ENCODE results near the gene RAB40B. TPM values are rescaled to one million over a fixed set of nuclear protein-coding genes. Genes with fewer than 3 reads are reported as not detected.

RAB40B gene
- total and polyA plus RNA-seq, 2 of the 13 experiments (the other 11 are each of a cell fraction or from before 2014, with no cell fraction given): 6.2 to 6.5 TPM

GRCh38 chr17:82696916-82697807, 1.3 kb downstream of the RAB40B start (continued):
- TF ChIP-seq NFRKB (IDR thresholded peaks at IDR 0.05): no peak
- TF ChIP-seq CEBPB (IDR thresholded peaks at IDR 0.05; ENCODE audit: borderline replicate concordance, low read depth, low read length): no peak
- no peak for TF ChIP-seq TEAD2 (CRISPR knock-in tag; IDR thresholded peaks at IDR 0.05)
- peak; percentile 53; the same call in 1 of the 2 replicates for TF ChIP-seq ZNF687 (CRISPR knock-in tag; IDR thresholded peaks at IDR 0.05)
- TF ChIP-seq TEAD3 (CRISPR knock-in tag; optimal IDR thresholded peaks at IDR 0.05; ENCODE audit: borderline replicate concordance): no peak
- no peak for TF ChIP-seq PLSCR1 (CRISPR knock-in tag; IDR thresholded peaks at IDR 0.05; ENCODE audit: borderline replicate concordance)
- no peak for TF ChIP-seq USF2 (IDR thresholded peaks at IDR 0.05; ENCODE audit: low read depth, low read length)
- no peak for TF ChIP-seq USF2 (CRISPR knock-in tag; IDR thresholded peaks at IDR 0.05; ENCODE audit: borderline replicate concordance)
- peak; percentile 79; the same call in 1 of the 2 replicates for TF ChIP-seq FOXC1 (CRISPR knock-in tag; IDR thresholded peaks at IDR 0.05; ENCODE audit: borderline replicate concordance)
- TF ChIP-seq, protein P1, sequence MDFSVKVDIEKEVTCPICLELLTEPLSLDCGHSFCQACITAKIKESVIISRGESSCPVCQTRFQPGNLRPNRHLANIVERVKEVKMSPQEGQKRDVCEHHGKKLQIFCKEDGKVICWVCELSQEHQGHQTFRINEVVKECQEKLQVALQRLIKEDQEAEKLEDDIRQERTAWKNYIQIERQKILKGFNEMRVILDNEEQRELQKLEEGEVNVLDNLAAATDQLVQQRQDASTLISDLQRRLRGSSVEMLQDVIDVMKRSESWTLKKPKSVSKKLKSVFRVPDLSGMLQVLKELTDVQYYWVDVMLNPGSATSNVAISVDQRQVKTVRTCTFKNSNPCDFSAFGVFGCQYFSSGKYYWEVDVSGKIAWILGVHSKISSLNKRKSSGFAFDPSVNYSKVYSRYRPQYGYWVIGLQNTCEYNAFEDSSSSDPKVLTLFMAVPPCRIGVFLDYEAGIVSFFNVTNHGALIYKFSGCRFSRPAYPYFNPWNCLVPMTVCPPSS (IDR thresholded peaks at IDR 0.05): no peak
- TF ChIP-seq ELF1 (CRISPR knock-in tag; IDR thresholded peaks at IDR 0.05): no peak
- no peak for TF ChIP-seq CAMTA2 (CRISPR knock-in tag; IDR thresholded peaks at IDR 0.05; ENCODE audit: borderline replicate concordance)
- no peak for TF ChIP-seq TBP (CRISPR knock-in tag; IDR thresholded peaks at IDR 0.05)
- TF ChIP-seq KLF16 (CRISPR knock-in tag; IDR thresholded peaks at IDR 0.05): no peak
- peak; percentile 38 for TF ChIP-seq ZNF883 (CRISPR knock-in tag; IDR thresholded peaks at IDR 0.05; ENCODE audit: not compliant biosample characterization)
- TF ChIP-seq ZSCAN12 (CRISPR knock-in tag; IDR thresholded peaks at IDR 0.05): no peak
- no peak for TF ChIP-seq ATF1 (CRISPR knock-in tag; IDR thresholded peaks at IDR 0.05)
- TF ChIP-seq NAIF1 (CRISPR knock-in tag; IDR thresholded peaks at IDR 0.05; ENCODE audit: borderline replicate concordance): no peak
- no peak for TF ChIP-seq ATF7 (IDR thresholded peaks at IDR 0.05)
- TF ChIP-seq ATF7 (CRISPR knock-in tag; IDR thresholded peaks at IDR 0.05): no peak
- 0 out of 2 replicates have a peak, but pooled peaks have one; percentile 1 for TF ChIP-seq ATF7-NPFF (CRISPR knock-in tag; IDR thresholded peaks at IDR 0.05; ENCODE audit: low read depth)
- TF ChIP-seq TGIF2 (CRISPR knock-in tag; IDR thresholded peaks at IDR 0.05): no peak
